CD4-positive, alpha-beta T cell treated with Interleukin-1 beta for 1 hour (primary cell): ENCODE results near the gene TOX4.
"Not testable (repeated sequence)": the region's sequence is repeated elsewhere in the genome, so short reads cannot be mapped to it uniquely, and the experiment has no call there.

Experiments
- DNase-seq, 2 donors: peaks; one replicate each; pipeline ENCODE4 v3.0.0-alpha.2; 2020 to 2022

The TOX4 gene

DNA sequence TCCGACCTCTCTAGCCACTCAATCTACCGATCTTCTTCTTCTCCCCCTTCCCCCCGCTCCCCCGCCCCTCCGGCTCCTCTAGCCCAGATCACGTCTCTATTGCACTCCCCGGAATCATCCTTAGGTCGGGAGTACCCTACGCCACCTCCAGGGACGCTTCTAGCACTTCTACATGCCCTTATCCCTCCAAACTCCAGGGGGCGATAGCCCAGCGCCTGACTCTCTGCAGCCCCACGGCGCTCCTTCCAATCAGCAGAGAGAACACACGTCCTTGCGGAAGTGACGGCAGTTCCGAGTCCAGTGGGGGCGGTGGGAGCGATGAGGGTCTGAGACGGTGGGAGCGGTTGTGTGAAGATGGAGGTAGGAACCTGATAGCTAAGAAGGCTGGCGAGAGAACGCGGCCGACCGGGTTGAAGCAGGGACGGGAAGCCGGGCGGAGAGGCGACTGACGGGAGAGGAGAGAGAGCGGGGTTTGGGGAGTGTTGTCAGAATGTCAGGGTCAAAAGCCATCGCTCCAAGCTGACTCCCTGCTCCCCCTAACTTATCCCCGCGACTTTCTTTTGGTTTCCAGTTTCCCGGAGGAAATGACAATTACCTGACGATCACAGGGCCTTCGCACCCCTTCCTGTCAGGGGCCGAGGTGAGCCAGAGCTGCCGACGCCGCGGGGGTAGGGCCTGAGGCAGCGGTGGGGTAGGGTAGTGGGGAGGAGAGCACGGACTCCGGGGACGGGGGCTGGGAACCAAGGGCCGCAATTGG lies at the start of gene TOX4, which contains the start of gene RAB2B:
TSS of gene TOX4 (plus strand) at position 271 of the 757 bp plus-strand sequence. CDS start at position 355, 84 bp downstream.
TSS of gene RAB2B (minus strand) at position 35 of the 757 bp plus-strand sequence. CDS start 87 bp downstream, outside the sequence.
- DNase-seq: peak; percentile 98 to 99

DNA sequence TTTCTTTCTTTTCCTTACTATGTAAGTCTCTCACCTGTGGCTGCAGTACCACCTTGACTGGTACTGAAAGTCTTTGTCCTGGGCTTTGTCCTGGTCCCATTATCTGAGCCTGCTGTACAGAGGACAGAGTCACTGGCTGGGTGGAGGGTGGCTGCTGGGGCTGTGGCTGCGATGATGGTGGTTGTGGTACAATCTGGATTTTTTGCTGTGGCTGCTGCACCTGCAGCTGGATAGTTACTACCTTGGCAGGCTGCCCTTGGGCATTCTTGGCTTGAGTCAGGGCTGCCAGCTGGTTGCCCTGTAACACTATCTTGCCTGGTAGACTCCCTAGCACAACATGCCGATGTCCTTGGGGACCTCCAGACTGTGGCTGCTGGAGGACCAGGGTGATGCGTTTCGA lies 48.1 kb upstream of the TOX4 start:
- DNase-seq: no peak

DNA sequence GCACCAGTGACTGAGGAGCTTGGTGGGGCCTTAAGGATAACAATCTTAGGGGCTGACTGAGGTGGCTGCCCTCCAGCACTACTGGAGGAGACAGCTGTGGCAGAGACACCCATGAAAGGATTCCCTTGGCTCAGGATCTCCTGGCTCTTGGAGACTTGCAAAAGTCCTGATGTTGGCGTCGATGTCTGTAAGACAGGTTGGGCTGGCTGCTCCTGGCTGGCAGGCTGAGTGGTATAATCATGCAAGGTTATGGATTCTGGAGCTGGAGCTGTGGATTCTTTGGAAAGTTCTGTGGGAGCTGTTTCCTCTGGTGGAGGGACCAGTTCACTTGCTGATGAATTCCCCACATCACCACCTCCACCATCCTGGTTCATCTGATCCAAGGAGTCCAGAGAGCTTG lies 45.9 kb upstream of the TOX4 start:
- no peak for DNase-seq

DNA sequence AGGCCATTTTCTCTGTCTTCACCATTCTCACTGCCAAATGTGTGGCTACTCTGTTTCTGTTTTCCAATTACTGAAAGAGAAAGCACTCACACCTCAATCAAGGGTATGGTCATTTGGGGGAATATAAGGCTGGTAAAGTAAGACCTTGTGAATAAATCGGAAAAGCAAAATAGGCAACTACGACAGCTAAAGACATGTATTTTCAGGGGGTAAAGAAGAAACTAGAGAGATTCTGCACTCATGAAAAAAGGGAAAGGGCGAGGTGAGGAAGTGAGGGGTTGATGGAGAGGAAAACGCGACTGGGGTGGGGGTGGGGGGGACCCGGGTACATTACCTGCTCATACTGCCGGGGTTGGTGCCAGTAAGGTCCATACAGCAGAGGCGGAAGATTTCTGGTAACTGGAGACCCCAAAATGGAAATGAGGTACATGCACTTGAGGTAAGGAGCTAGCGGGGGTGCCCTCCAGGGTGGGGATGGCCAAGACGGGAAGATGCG lies 40.4 kb upstream of the TOX4 start:
- no peak for DNase-seq

DNA sequence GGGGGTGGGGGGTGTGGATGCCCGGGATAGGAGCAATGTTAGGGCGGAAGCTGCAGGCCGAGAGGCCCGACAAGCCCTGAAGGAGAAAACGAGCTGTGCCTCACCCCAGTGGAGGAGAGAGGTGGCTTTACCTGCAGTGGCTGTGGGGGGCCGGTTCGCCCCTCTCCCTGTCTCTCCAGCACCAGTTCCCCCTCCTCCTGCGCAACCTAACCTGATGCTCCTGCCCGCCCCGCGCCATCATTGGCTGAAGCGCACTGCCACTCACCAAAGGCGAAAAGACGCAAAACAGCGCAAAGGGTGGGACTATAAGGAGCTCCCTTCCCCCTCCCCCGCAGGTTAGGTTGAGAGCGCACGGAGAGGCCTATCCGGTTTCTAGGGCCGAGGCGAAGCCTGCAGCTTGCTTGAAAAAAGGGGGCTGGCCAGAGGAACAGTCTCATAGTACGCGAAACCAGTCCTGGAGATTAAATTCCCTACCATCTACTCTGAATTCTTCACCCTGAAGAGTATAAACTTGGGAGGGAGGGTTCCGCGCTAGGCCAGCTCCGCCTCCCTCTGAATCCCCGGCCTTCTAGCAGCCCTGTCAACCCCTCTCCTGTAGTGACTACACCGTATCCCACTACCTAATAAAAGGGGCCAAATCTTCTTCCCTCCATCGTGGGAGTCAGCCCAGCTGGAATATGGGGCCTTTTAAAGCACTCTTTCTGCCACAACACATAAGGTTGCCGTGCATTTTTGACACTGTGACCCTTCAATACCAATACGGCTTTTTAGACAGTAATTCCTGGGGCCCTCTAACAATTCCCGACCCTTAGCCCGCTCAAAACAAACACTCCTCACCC lies 39.7 kb upstream of the TOX4 start:
- DNase-seq: peak; percentile 98 to 99

DNA sequence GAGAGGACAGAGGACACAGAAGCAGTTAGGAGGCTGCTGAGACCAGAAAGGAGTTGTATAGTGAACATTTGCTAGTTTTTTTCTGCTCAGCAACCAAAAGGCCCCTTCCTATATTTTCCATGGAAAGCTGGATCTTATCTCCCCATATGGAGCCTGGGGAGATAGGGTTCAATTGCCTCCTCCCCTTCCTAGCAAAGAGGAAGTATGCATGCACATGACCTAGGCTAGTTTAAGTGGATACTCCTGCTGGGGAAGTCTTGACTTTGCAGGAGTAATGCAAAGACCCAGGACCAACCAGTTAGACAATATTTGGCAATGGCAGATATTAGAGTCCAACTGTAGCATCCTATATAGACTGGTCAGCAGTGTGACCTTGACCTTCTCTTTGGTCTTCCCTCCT lies 36.1 kb upstream of the TOX4 start:
- no peak for DNase-seq

DNA sequence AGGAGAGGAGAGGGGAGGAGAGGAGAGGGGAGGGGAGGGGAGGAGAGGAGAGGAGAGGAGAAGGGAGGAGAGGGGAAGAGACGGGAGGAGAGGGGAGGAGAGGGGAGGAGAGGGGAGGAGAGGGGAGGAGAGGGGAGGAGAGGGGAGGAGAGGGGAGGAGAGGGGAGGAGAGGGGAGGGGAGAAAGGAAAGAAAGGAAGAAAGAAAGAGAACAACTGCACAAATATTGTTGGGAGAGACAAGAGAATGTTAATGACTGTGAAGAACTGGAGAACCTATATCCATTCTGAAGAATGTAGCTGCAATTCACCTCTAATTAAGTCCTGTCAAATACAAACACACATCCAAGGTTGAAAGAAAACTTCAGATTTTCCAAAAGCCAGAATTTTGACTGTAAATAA lies 34.3 kb upstream of the TOX4 start:
- DNase-seq: not testable (repeated sequence)

DNA sequence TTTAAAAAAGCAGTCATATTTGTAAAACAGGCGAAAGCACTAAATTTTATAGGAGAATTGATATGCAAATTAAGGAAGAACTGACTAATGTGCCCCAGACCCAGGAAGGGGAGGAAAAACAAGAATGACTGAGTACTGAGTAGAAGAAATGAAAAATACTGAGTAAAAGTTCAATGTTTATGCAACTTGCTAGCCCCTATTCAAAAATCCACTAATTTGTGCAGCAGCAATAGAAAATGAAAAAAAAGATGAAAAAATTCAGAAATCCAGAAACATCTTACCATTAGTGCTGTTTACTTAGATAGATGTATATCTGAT lies 27.1 kb upstream of the TOX4 start:
- DNase-seq: no peak

DNA sequence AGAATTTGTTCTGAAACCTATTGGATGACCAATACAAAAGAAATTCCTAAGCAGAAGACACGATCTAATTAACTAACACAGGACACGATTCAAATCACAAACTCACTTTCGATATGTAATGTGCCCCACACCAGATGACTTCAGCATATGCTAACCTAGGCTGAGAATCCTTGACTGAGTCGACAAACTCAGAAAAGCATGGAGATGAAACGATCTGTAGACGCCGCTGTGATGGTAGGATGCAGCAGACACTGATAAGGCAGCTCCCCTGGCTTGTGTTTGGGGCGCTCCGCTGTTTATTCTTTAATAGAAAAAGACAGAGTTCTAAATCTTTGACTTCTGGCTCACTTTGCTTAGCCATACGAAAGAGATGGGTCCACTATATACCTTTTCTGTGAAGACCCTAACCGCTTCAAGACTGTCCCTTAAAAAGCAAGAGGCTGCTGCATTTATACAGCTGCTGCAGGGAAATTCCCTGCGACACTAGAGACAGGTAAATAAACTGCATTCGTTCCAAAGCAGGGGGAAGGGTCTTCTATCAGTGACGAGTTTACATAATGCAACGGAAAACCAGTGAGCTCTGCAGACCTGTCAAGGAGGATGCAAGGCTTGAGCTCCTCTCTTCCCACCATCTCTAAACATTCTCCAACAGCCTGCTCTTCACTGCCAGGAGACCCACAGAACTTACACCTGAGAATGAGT lies 22.0 kb upstream of the TOX4 start:
- DNase-seq: peak; percentile 4 to 51

DNA sequence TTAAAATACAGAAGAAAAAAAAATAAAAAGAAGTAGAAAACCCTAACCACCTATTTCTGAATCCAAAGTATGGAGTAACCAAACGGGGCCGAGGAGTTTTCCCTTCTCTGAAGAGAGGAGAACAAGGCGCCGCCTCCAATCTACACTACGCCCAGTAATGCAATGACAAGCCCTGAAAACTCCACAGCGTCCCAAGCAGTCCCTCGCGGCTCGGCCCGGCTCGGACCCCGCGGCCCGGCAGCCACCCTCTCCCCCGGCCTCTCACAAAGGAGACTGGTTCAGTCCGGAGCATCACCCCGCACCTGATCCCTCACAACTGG lies 21.4 kb upstream of the TOX4 start:
- DNase-seq: no peak

DNA sequence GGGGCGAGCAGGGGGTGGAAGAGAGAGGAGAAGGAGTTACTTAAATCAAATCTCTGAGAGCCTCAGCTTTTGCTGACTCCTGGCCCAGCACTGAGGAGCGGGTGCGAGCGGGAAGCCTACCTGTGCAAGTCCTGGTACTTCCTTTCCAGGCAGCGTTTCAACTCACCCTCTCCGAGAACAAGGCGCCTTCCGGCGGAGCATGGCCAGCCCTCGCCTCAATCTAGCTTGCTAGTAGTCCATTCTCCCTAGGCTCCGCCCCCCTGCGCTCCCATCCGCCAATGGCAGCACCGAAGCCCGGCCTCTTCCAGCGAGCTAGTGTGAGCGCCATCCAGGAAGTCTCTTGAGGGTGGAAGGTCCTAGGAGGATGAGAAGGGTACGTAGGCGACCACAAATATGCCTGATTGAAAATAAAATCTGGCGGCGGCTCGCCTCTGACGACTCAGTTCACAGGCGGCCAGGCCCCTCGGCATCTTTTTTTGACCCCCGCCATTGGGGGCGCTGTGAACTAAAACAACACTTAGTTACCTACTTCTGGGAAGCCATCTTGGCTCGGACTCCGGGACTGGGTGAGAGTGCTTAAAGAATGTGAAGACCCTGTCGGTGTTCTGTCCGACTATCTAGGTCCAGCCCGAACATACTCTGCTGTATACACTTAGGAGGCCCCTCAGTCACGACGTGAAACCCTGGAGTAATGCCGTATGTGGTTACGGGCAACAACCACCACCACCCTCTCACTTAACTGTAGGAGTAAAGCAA lies 20.9 kb upstream of the TOX4 start, which contains the start of gene CHD8:
TSS of gene CHD8 (minus strand) at position 212 of the 756 bp plus-strand sequence. CDS start 24,480 bp downstream, outside the sequence.
- DNase-seq: peak; percentile 99 to 100

DNA sequence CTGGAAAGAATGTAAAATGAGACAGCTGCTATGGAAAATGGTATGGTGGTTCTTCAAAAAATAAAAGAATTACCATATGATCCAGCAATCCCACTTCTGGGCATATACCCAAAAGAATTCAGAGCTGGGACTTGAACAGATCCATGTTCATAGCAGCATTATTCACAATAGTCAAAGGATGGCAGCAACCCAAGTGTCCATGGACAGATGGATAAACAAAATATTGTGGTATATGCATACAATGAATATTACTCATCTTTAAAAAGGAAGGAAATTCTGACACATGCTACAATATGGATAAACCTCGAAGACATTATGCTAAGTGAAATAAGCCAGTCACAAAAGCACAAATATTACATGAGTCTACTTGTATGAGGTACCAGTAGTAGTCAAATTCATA lies 9.4 kb upstream of the TOX4 start:
- DNase-seq: no peak

DNA sequence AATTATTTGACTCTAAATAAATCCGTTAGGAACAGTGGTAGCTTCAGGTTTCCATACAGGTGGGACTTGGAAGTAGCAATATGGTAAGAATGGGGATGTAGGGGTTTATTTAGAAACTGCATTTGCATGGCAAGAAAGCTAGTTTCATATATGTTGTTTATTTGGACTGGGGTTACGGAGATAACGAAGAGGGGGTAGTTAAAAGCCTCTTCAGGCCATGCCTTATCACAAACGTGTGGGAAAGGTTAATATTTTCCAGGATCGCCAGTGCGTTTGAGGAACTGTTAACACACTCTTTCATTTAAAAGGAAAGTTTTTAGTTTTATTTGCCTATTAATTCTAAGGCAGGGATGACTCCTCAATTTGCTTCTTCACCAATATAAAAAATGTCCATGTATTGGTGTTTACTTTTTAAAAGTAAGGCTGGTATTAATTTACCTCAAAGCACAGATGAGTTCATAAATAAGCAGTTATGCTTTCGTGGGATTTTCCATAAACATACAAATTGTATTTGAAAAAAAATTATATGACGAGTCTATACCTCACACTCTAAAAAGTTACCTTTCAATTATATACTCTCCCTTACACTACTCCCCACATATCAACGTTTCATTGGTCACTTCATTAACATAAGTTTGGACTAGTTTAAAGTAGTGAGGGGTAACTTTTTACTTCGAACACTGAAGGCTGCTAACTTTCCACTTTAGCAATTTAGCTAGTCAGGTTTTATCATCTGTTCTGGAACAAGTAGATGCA lies 1.1 kb upstream of the TOX4 start:
- DNase-seq: no peak

DNA sequence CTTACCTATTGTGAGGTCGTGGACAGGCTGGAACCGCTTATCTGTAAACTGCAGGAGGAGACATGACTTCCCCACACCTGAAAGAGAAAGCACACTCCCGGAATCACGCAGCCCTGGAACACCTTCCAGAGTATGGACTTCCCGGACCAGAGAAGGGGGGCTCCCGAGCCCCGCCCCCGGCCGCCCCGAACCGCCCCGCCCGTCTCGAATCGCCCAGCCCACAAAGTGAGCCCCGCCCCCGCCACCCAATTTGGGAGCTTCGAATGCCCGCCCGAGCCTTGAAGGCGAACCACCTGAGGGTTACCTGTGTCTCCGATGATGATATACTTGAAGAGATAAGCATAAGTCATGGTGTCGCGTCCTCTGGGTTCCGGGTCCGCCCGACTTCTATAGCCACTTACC lies 471 bp upstream of the TOX4 start:
- DNase-seq: no peak

DNA sequence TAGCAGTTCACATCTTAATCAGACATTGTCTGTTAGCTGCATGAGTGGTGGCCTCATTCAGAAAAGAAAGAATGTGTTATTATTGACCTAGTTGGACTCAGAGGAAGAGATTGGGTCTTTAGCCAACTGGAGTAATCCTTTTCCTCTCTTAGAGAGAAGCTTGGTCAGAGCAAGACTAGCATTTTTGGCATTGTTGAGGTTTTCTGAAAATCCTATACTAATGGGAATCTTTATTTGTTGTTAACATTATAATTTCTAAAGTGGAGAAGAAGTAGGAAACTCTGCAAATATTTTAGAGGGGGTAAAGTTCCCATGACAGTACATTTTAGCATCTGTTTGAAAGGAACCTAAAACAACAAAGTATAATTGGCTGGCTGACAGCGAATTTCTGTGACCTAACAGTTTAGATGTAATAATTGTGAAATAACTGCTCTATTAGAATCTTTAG lies 9.7 kb downstream of the TOX4 start:
- DNase-seq: no peak

DNA sequence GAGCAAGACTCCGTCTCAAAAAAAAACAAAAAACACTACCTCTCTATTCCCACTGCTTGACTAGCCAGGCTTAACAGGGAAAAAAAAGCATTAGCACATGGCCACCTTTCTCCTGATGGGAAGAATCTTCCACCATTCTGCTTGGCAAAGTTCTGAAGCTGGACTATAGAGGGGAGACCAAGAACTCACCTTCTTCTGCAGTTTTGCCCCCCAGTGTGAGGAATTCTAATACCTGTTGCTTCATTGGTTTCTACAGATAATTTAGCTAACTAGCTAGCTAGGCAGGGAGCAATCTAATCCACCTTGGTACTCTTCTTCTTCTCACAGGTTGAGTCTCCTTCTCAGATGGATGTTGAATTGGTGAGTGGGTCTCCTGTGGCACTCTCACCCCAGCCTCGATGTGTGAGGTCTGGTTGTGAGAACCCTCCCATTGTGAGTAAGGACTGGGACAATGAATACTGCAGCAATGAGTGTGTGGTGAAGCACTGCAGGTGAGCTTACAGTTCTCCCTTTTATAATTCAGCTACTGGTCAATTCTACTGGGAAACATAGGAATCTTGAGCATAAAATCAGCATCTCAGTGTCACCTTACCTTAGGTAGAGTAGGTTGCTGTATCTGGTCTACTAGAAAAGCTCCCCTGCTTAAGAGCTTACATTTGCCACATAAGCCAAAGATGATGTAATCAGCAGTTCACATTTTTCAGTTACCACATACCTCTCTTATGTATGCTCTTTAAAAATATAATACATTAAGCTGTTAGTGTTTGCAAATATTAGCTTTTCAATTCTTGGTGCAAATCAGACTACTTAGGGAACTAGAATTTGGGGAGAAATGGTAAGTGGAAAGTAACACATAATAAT lies 18.1 kb downstream of the TOX4 start:
- no peak for DNase-seq

DNA sequence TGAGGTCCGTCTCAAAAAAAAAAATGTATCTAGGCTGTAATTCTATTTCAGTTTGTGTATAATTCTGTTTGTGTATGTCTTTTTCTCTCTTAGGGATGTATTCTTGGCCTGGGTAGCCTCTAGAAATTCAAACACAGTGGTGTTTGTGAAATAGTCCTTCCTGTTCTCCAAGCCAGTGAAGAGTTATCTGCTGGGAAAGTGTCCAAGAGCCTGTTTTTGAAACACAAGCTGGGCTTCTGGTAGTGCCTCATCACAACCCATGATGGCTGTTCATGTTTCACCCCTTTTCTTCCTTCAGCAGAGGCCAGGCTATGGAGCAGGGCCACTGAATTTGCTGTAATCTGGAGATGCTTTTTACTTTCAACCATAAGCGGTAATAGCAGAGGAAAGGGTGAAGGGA lies 19.5 kb downstream of the TOX4 start:
- no peak for DNase-seq

DNA sequence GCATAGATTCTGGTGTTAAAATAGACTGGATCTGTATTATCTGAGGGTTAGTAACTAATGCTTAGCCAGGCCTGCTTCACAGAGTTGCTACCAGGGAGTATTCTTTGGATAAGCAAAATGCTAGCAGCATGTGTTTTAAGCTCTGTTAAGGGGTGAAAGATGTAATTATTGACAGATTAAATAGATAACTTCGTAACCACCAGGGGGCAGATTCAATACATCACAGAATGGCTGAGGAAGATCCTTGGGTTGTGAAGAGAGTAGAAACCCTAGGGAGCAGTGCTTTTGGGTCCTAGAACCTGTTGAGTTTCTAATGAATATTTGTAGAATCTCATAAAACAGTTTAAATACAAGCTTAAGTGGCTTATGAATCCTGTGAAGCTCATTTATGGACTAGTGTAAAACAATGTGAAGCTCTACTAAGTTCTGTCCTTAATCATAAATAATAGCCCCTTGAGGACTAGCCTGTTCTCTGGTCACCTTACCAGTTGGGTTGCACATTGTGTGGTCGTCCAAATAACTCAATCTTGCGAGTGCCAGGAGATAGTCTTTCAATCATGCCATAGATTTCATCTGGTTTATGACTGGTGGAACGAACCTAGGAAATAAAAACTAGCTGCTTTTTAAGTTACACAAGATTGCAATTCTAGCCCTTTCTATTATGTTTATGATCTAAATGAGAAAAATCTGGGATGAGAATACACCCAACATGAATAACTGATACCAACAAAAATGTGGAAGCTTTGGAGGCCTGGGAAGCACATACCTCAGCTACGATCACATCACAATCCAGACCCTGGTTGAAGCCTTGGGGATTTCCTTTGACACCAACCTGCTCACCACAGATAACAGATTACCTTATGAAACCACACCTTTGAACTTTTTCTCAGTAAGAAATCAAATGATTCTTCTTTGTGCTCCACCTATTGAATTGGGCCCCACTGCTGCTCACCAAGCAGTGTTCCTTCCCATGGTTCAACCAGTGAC lies 21.8 kb downstream of the TOX4 start:
- peak in 1 of 2 donors; percentile 71 for DNase-seq

DNA sequence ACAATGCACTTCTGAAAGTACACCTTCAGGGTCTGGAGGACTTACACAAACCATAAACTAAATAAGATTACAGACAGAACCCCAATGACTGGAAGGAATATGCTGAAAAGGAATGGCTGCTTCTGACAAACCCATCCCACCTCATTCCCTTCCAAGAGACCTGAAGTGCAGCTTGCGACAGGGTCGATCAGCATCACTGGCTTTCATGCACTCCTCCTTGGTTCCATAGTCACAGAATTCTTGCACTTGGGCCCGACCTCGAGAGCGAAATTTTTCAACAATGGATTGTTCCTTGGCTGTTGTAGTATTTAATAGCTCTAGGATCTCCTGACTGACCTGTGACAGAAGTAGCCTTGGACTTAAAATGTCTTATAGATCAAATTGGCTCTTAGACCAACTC lies 24.6 kb downstream of the TOX4 start:
- no peak for DNase-seq

DNA sequence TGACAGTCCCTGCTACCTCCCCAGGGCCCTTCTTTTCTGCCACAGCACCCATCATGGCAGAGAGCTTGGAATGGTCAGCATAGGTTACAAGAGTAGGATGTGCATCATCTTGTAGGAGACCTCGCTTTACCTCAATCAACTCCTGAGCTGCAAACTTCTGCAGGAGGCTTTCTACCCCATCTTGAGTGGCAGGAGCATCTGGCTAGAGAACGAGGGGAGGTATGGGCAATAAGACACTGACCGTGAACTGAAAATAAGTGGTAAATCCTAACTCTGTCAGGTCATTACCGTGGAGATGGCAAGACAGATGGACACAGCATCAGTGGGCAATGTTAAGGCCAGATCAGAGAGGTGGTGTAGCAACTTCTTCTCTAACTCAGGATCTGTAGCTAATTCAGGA lies 26.4 kb downstream of the TOX4 start:
- no peak for DNase-seq
